Tibial nerve (tissue), 4 donors: ENCODE measurements around the gene SLC39A9.

Source experiments
- CTCF ChIP-seq, 5 experiments: fragments of 200-600 bp in 3 of 5; fragments of 450-650 bp in 2 of 5; sonication (generic) in 3 of 5; IDR thresholded peaks; one replicate each; pipeline ENCODE4 v1.5.1; 2016 to 2019; ENCODE audit warnings: antibody characterized with exemption in 5 of 5, mild to moderate bottlenecking in 3 of 5, moderate library complexity in 2 of 5
- EP300 ChIP-seq, 2 donors: sonication (generic); formaldehyde crosslinking; IDR thresholded peaks; one replicate each; pipeline ENCODE4 v1.6.1; 2017; ENCODE audit warnings: antibody characterized with exemption in 2 of 2, mild to moderate bottlenecking in 1 of 2

GRCh38 chr14:69504775-69505174 lies 106.3 kb downstream of the SLC39A9 start:
- TF ChIP-seq CTCF (IDR thresholded peaks at IDR 0.05), result no peak
- TF ChIP-seq EP300 (IDR thresholded peaks at IDR 0.05), result no peak
